Measurements from ENCODE around the gene CHAD. TPM values are rescaled to one million over a fixed set of nuclear protein-coding genes. Genes with fewer than 3 reads are reported as not detected.

CHAD gene
- total and polyA plus RNA-seq, 4 donors: 0.14 to 0.37 (median 0.35) TPM; not detected in 1

- Histone ChIP-seq H3K27ac (ENCODE audit: low read depth in 1 of 2, low read length in 1 of 2) (no peak overlapping the region), H3K4me1 (ENCODE audit: control insufficient read depth in 5 of 5, insufficient read depth in 5 of 5, low read length in 5 of 5) (peaks cover 3 to 13% (median 5%) of the 10 kb centered on the region in 5 donors), H3K4me3 (no peak overlapping the region), H3K9me3 (ENCODE audit: control insufficient read depth in 4 of 4, insufficient read depth in 3 of 4, low read length in 3 of 4) (no peaks in the 10 kb centered on the region), H3K36me3 (ENCODE audit: control insufficient read depth in 4 of 4, insufficient read depth in 4 of 4, low read length in 4 of 4) (no peaks in the 10 kb centered on the region), H3K27me3 (ENCODE audit: control insufficient read depth in 3 of 3, insufficient read depth in 3 of 3, low read length in 2 of 3) (no peaks in the 10 kb centered on the region), H3K9ac (ENCODE audit: insufficient read depth in 1 of 2, low read length in 2 of 2) (no peak overlapping the region)
- WGBS, 2 donors: 39 to 55% methylated on average over 3 of the region's 3 CpGs
- DNase-seq (peak in 1 of 3 donors; percentile 48), ATAC-seq (ENCODE audit: insufficient read depth, low FRiP score) (no peak)
- no peak for TF ChIP-seq CTCF (IDR thresholded peaks at IDR 0.05; ENCODE audit: control extremely low read depth, extremely low read depth)
Measured at GRCh38 chr17:50511058-50511457, 42.4 kb upstream of the CHAD start.

GRCh38 chr17:50508573-50509460 is 40.1 kb upstream of the CHAD start:
- H3K27ac ChIP-seq (ENCODE audit: low read depth in 1 of 2, low read length in 1 of 2): peak overlapping the region; percentile 23 to 36
- peak in 2 of 3 donors; percentile 42 to 49 for DNase-seq

GRCh38 chr17:50507871-50508572 is 39.3 kb upstream of the CHAD start, which contains the start of gene MYCBPAP:
MYCBPAP (plus strand) TSS chr17:50508439; CDS start chr17:50508675, 236 bp downstream.
- no peaks in the 10 kb centered on the region for H3K9me3 ChIP-seq (ENCODE audit: control insufficient read depth in 4 of 4, insufficient read depth in 3 of 4, low read length in 3 of 4)
- H3K27ac ChIP-seq (ENCODE audit: low read depth in 1 of 2, low read length in 1 of 2): peak within 1 kb of the TSS; percentile 23 to 36
- H3K4me3 ChIP-seq: peak within 1 kb of the TSS; percentile 46
- no peaks in the 10 kb centered on the region for H3K27me3 ChIP-seq (ENCODE audit: control insufficient read depth in 3 of 3, insufficient read depth in 3 of 3, low read length in 2 of 3)
- H3K36me3 ChIP-seq (ENCODE audit: control insufficient read depth in 4 of 4, insufficient read depth in 4 of 4, low read length in 4 of 4): no peaks in the 10 kb centered on the region
- peak; percentile 89 to 94 (median 91) for DNase-seq
- WGBS, 2 donors: 7 to 11% methylated on average over 42 to 66 of the region's 66 CpGs
- peak; percentile 63 for ATAC-seq (ENCODE audit: insufficient read depth, low FRiP score)
- H3K9ac ChIP-seq (ENCODE audit: insufficient read depth in 1 of 2, low read length in 2 of 2): peak within 1 kb of the TSS; percentile 39 to 61
- H3K4me1 ChIP-seq (ENCODE audit: control insufficient read depth in 5 of 5, insufficient read depth in 5 of 5, low read length in 5 of 5): peaks cover 0 to 13% (median 4%) of the 10 kb centered on the region in 5 donors
- TF ChIP-seq CTCF (IDR thresholded peaks at IDR 0.05; ENCODE audit: control extremely low read depth, extremely low read depth): no peak

More at GRCh38 chr17:50508573-50509460, 40.1 kb upstream of the CHAD start:
- 33 to 38% methylated on average over 32 of the region's 32 CpGs for WGBS, 2 donors
- Histone ChIP-seq H3K36me3 (ENCODE audit: control insufficient read depth in 4 of 4, insufficient read depth in 4 of 4, low read length in 4 of 4) (no peaks in the 10 kb centered on the region), H3K9ac (ENCODE audit: insufficient read depth in 1 of 2, low read length in 2 of 2) (peak overlapping the region; percentile 39 to 61), H3K4me1 (ENCODE audit: control insufficient read depth in 5 of 5, insufficient read depth in 5 of 5, low read length in 5 of 5) (peaks cover 0 to 13% (median 4%) of the 10 kb centered on the region in 5 donors), H3K4me3 (peak overlapping the region; percentile 46), H3K9me3 (ENCODE audit: control insufficient read depth in 4 of 4, insufficient read depth in 3 of 4, low read length in 3 of 4) (no peaks in the 10 kb centered on the region), H3K27me3 (ENCODE audit: control insufficient read depth in 3 of 3, insufficient read depth in 3 of 3, low read length in 2 of 3) (no peaks in the 10 kb centered on the region)
- ATAC-seq (ENCODE audit: insufficient read depth, low FRiP score): no peak
- no peak for TF ChIP-seq CTCF (IDR thresholded peaks at IDR 0.05; ENCODE audit: control extremely low read depth, extremely low read depth)

All from lung (tissue), 12 donors.